Lower lobe of right lung (tissue), 2 donors: Measurements from ENCODE around the gene COLGALT1. TPM values are rescaled to one million over a fixed set of nuclear protein-coding genes. Genes with fewer than 3 reads are reported as not detected.

Source experiments
- ATAC-seq, 2 donors: fragments of 200-7000 bp; cut with Tn5 transposase; one replicate each; pipeline ENCODE4 v1.9.1; 2020 to 2022; ENCODE audit warnings: mild to moderate bottlenecking in 2 of 2, moderate library complexity in 2 of 2
- DNase-seq: peaks from one replicate; pipeline ENCODE4 v3.0.0-alpha.2; 2020
- H3K27ac ChIP-seq: fragments of 200-600 bp; one replicate; pipeline ENCODE4 v1.8.0; 2022
- H3K27me3 ChIP-seq: fragments of 200-600 bp; one replicate; pipeline ENCODE4 v1.8.0; 2022; ENCODE audit warnings: low read depth
- H3K36me3 ChIP-seq: fragments of 200-600 bp; one replicate; pipeline ENCODE4 v1.8.0; 2022; ENCODE audit warnings: mild to moderate bottlenecking
- H3K4me1 ChIP-seq: fragments of 200-600 bp; one replicate; pipeline ENCODE4 v1.8.0; 2022
- H3K4me3 ChIP-seq: fragments of 200-600 bp; one replicate; pipeline ENCODE4 v1.8.0; 2022; ENCODE audit warnings: mild to moderate bottlenecking
- H3K9me3 ChIP-seq: fragments of 200-600 bp; one replicate; pipeline ENCODE4 v1.8.0; 2022
- CTCF ChIP-seq: fragments of 200-600 bp; IDR thresholded peaks from one replicate; pipeline ENCODE4 v1.8.0; 2022; ENCODE audit warnings: antibody characterized with exemption, mild to moderate bottlenecking
- intact Hi-C: fragments of 100-400 bp; cut with DNase I; formaldehyde crosslinking; loops from one replicate; pipeline ENCODE4 v1.11.0; 2022
- total RNA-seq: library from RNA; stranded (reverse); fragmentation: NEBNext Ultra II Directional; extraction: Animal tissue kit (Norgen Biotek cat#: 25700); gene quantifications from one replicate; pipeline ENCODE4 v1.2.1, GENCODE V29; 2021
- donor health status: DM: no; HTN: yes; CAD: no; lungs with severe emphysema.

Gene COLGALT1
- total RNA-seq, 1 donor from 2014 or later, result 142 TPM

- H3K4me1 ChIP-seq, result peaks cover 7% of the 10 kb centered on the region
- no peaks in the 10 kb centered on the region for H3K9me3 ChIP-seq
- no peak for TF ChIP-seq CTCF
- no peaks in the 10 kb centered on the region for H3K27me3 ChIP-seq
- no peak overlapping the region for H3K4me3 ChIP-seq
- DNase-seq (no peak), ATAC-seq (no peak)
- intact Hi-C loops, result no loop called here
- peaks cover 95% of the 10 kb centered on the region for H3K36me3 ChIP-seq
- H3K27ac ChIP-seq, result no peak overlapping the region
Measured at GRCh38 chr19:17570791-17571190, 15.3 kb downstream of the COLGALT1 start.

GRCh38 chr19:17572638-17573037, 17.2 kb downstream of the COLGALT1 start:
- no peak for ATAC-seq
- H3K36me3 ChIP-seq, result peaks cover 89% of the 10 kb centered on the region
- peaks cover 7% of the 10 kb centered on the region for H3K4me1 ChIP-seq
- DNase-seq, result no peak
- H3K27ac ChIP-seq, result no peak overlapping the region
- no peak for TF ChIP-seq CTCF
- H3K4me3 ChIP-seq, result no peak overlapping the region
- no peaks in the 10 kb centered on the region for H3K9me3 ChIP-seq
- H3K27me3 ChIP-seq, result no peaks in the 10 kb centered on the region
- intact Hi-C loops, result no loop called here

GRCh38 chr19:17575871-17576757, 20.7 kb downstream of the COLGALT1 start:
- DNase-seq (no peak), ATAC-seq (peak in 1 of 2 donors; percentile 3)
- TF ChIP-seq CTCF, result no peak
- H3K9me3 ChIP-seq, result no peaks in the 10 kb centered on the region
- peaks cover 87% of the 10 kb centered on the region for H3K36me3 ChIP-seq
- peaks cover 7% of the 10 kb centered on the region for H3K4me1 ChIP-seq
- H3K27me3 ChIP-seq, result no peaks in the 10 kb centered on the region
- intact Hi-C loops, result no loop called here
- H3K27ac ChIP-seq, result no peak overlapping the region
- H3K4me3 ChIP-seq, result no peak overlapping the region

GRCh38 chr19:17576758-17577456, 21.5 kb downstream of the COLGALT1 start:
- no peaks in the 10 kb centered on the region for H3K9me3 ChIP-seq
- H3K36me3 ChIP-seq, result peaks cover 87% of the 10 kb centered on the region
- no peak for TF ChIP-seq CTCF
- intact Hi-C loops, result no loop called here
- H3K4me1 ChIP-seq, result peaks cover 7% of the 10 kb centered on the region
- H3K4me3 ChIP-seq, result no peak overlapping the region
- H3K27me3 ChIP-seq, result no peaks in the 10 kb centered on the region
- ATAC-seq (peak; percentile 83), DNase-seq (peak; percentile 74)
- H3K27ac ChIP-seq, result no peak overlapping the region

- DNase-seq, result no peak
- Histone ChIP-seq H3K27me3 (no peaks in the 10 kb centered on the region), H3K36me3 (peaks cover 87% of the 10 kb centered on the region), H3K27ac (no peak overlapping the region), H3K9me3 (no peaks in the 10 kb centered on the region), H3K4me1 (peaks cover 7% of the 10 kb centered on the region), H3K4me3 (no peak overlapping the region)
- ATAC-seq, result no peak
- TF ChIP-seq CTCF, result no peak
- intact Hi-C loops, result no loop called here
Measured at GRCh38 chr19:17577457-17578097, 22.1 kb downstream of the COLGALT1 start.
